ENCODE results near the gene KIAA0232.

Gene KIAA0232

GRCh38 chr4:6852582-6852981 lies 70.1 kb downstream of the KIAA0232 start:
- no peak for DNase-seq

DNA sequence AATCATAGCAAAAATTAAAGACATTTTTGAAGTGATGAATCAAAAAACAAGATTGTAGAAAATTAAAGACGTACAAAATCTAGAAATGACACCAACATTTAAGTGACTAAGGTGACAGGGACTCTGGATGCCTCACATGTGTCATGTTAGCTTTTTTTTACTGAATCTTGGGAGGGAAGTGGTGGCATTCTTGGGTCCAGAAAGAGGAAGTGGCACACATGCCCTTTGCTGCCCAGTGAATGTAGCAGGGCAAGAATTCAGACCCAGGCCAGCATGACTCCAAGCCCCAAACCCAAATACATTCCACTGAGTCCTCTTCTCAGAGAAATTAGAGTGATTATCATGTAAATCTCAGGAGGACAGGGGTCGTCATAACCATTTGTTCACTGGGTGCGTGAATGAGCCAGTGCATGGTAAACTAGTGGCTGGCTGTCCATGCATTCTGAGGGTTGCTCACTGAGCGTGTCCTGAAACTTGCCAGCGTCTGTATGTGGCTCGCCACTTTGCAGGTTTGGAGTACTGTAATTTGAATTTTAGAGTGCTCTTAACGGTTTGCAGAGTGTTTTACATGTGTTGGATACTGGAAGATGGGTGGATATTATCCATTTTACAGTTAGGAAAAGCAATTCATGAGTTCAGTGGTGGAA lies 71.7 kb downstream of the KIAA0232 start:
- DNase-seq, result no peak

GRCh38 chr4:6855692-6856297 lies 73.3 kb downstream of the KIAA0232 start:
- no peak for DNase-seq

- DNase-seq, result no peak
Measured at GRCh38 chr4:6856391-6856790, 73.9 kb downstream of the KIAA0232 start.

- DNase-seq, result no peak
Measured at GRCh38 chr4:6857009-6857882, 74.7 kb downstream of the KIAA0232 start.

DNA sequence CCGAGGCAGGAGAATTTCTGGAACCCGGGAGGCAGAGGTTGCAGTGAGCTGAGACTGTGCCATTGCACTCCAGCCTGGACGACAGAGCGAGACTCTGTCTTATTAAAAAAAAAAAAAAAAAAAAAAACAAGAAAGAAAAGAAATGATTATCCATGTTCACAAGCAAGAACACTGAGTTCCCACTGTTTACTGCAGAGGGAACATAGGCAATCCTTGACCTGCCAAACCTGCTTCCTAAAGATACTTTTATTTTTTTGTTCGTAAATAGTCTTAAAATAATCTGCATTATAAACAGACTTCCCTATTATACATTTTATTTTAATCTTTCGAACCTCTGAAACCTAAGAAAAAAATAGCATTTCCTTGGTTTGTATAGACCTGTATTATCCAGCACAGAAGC lies 76.5 kb downstream of the KIAA0232 start:
- DNase-seq, result no peak

DNA sequence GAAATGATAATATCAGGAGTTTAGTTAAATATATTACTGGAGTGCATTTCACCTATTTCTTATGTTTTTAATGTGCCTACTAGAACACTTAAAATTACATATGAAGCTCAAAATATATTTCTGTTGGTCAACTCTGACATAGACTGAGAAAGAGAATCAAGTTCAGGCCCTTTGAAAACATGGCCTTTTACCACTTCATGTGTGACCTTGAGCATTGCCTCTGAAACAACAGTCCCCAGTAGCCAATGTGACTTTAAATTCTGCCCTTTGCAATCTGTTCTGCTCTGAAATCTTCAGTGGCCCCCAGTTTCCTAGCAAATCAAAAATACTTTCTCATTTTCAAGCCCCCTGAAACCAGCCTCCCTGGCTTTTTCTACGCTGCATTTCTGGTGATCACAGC lies 77.0 kb downstream of the KIAA0232 start:
- DNase-seq, result no peak

DNA sequence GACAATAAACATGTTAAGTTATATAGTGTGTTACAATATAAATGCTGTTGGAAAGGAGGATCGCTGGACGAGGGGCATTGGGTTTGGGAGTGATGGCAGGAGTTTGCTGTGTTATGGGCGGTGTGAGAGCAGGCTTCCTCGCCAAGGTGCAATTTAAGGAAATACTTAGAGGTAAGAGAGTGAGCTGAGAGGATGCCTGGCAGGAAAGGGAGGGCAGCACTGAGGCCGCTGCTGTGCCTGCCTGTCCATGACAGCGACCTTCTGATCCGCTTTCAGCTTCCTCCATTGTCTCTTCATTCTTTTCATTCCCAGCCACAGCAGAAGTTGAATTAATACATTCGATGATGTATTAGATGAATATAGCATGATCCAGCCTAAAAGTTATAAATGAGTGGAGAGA lies 85.9 kb downstream of the KIAA0232 start:
- DNase-seq, result no peak

DNA sequence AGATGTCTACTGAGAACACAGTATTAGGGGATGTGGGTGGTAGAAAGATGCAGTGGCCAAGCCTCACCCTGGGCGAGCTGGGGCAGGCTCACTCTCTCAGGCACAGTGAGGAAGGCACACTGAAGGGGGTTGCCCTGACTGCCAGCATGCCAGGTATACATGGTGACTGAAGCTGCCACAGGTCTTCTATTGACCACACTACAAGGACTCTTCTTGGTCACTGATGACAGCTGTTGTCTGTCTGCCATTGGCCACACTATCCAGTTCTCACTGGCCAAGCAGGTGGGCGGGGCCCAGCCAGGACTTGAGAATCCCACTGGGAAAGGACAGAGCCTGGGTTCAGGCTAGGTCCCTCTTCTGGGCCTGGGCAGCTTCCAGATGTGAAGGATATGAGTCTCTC lies 87.4 kb downstream of the KIAA0232 start:
- DNase-seq, result no peak

- no peak for DNase-seq
Measured at GRCh38 chr4:6873291-6873690, 90.8 kb downstream of the KIAA0232 start.

DNA sequence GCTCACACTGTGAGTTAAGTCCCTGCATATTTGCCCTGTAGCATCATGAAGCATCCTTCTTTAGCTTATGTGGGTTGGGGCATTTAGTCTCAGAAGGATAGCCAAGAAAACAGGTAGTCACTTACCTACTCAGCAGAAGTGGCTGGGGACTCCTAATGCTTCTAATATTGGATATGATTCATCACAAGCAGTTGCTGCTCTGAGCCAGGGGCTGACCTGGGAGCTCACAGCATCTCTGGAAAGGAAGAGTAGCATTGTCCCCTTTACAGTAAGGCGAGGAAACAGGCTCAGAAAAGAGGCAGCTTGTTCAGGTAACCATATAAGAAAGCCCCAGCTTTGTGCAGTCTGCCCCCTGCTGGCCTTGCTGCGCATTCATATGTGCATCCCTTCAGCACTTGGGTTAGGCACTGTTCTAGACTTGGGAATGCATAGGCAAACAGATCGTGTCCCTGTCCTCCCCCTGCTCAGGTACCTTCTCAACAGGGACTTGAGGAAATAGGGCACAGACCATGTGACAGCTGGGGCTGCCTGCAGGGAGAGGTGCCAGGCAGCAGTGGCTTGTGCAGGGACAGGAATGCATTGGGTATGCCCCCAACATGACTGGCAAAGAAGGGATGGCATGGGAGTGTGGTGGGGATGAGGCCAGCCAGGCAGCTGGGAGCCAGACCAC lies 91.4 kb downstream of the KIAA0232 start:
- peak; percentile 79 for DNase-seq

DNA sequence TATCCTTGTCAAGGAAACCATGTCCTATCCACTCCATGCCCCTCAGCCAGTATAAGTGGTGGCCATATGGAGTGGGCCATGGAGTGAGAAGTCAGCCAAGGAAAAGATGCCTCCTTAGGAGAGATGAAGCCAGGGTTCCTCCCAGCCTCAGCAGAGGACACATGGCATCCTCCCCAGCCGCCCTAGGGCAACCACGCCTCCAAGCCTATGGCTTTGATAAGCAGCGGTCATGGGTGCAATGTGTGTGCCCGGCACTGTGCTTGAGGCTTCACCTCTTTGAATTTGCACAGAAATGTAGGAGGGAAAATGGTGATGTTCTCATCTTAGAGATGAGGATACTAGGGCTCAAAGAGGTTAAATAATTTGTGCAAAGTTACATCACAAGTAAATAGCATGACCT lies 92.5 kb downstream of the KIAA0232 start:
- DNase-seq, result no peak

- DNase-seq, result no peak
Measured at GRCh38 chr4:6875431-6875831, 92.9 kb downstream of the KIAA0232 start.

- DNase-seq, result no peak
Measured at GRCh38 chr4:6876440-6876839, 93.9 kb downstream of the KIAA0232 start.

DNA sequence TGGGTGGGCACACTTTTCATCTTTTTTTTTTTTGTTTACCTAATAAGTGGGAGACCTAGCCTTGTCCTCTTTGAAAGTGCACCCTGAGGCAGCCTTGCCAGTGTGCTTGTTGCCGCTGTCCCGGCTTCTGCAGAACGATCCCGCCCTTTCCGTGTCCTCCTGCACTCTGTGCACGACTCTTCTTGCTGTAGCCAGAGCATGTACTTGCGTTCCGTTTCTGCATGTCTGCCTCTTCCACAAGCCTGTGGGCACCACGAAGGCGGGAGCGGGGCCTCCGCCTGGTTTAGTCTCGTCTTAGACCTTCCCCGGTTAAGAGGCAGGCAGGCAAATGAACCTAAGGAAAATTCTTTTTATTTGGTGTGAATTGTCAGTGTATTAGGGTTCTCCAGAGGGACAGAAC lies 94.5 kb downstream of the KIAA0232 start:
- no peak for DNase-seq

DNA sequence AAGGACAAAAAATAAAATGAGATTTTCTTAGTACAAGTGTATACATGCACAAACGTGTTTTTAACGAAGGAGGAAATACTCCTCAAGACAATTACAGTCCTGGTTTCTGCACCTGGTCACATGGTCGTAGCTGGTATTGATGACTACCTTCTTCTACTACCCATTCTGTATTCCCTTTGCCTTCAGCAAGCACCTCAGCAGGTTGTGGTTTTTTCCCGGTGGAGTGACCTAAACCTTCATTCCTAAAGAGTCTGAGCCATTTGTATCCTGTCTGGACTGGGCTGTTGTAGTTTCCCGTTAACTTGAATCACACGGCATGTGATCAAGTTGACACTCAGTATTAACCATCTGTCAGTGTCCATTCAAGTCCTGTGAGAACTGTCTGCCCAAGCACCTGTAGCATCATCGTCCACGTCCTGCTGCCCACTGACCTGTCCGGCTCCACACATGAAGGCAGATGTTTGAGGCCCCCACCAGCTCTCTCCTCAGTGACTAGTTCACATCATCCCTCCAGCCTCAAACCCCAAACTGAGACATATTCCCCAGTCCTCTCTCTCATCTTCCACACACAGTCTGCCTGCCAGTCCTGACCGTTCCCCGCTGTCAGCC lies 96.0 kb downstream of the KIAA0232 start:
- no peak for DNase-seq

DNA sequence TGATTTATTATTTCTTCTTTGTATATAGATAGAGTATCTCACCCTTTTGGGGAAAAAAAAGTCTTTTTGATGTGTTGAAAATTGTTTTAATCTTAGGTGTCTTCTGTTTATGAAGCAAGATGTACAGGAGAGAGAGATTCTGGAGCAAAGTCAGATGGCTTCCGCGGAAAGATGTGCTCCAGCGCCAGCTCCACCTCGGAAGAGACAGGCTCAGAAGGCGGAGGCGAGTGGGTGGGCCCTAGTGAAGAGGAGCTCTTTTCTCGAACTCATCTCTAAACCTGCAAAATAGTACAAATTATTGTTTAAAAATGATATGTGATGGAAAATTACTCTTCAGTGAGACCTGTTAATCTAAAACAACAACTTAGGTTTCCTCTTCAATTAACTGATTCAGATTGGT lies 98.2 kb downstream of the KIAA0232 start:
- DNase-seq, result no peak

- no peak for DNase-seq
Measured at GRCh38 chr4:6881908-6882307, 99.4 kb downstream of the KIAA0232 start.

- no peak for DNase-seq
Measured at GRCh38 chr4:6884341-6884870, 101.9 kb downstream of the KIAA0232 start.

- DNase-seq, result no peak
Measured at GRCh38 chr4:6885953-6886557, 103.5 kb downstream of the KIAA0232 start.

- no peak for DNase-seq
Measured at GRCh38 chr4:6886886-6887285, 104.4 kb downstream of the KIAA0232 start.

Measured in stimulated activated CD4-positive, alpha-beta T cell treated with anti-CD3 and anti-CD28 coated beads, Interleukin-12 subunit alpha, Interleukin-12 subunit beta, amount 100 ng/mL, for 4 hours (primary cell).